ENCODE data around the gene GINS3.

DNA sequence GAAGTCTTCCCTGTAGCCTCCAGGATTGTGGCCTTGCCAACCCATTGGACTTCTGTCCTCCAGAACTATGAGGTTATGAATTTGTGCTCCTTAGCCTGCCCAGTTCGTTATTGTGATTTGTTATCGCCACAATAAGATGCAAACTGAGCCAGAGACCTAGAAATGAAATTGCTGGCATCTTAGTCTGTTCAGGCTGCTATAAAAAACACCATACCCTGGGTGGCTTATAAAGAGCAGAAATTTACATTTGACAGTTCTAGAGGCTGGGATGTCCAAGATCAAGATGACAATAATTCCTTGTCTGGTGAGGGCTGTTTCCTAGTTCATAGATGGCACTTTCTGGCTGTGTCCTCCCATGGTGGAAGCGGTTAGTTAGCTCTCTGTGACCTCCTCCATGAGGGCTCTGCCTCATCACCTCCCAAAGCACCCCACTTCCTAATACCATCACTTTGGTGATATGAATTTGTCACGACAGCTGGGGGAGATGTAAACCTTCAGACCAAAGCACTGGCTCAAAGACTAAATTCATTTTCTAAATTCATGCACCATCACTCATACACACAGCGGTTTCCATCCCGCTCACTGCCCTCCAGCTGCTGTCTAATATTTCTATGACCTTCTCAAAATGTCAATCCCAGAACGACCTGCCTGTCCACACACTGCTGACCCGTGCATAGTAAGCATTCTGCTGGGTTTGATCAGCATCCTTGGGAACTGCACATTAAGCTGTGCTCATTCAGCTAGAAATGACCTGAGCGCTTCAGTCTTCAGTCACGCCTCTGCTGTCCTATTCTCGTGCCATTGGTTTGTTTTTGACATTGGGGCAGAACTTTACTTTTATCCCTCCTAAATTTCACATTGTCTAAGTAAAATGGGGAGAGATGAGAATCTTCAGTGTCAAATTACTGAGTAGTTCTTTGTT is 36.6 kb downstream of the GINS3 start:
- TF ChIP-seq, protein P1, sequence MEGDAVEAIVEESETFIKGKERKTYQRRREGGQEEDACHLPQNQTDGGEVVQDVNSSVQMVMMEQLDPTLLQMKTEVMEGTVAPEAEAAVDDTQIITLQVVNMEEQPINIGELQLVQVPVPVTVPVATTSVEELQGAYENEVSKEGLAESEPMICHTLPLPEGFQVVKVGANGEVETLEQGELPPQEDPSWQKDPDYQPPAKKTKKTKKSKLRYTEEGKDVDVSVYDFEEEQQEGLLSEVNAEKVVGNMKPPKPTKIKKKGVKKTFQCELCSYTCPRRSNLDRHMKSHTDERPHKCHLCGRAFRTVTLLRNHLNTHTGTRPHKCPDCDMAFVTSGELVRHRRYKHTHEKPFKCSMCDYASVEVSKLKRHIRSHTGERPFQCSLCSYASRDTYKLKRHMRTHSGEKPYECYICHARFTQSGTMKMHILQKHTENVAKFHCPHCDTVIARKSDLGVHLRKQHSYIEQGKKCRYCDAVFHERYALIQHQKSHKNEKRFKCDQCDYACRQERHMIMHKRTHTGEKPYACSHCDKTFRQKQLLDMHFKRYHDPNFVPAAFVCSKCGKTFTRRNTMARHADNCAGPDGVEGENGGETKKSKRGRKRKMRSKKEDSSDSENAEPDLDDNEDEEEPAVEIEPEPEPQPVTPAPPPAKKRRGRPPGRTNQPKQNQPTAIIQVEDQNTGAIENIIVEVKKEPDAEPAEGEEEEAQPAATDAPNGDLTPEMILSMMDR (conservative IDR thresholded peaks at IDR 0.05; ENCODE audit: low read depth, low read length), result no peak
- no peak for TF ChIP-seq EZH2phosphoT487 (IDR thresholded peaks at IDR 0.05; ENCODE audit: borderline replicate concordance, low read length)
- TF ChIP-seq EZH2 (IDR thresholded peaks at IDR 0.05; ENCODE audit: low read length, unreplicated experiment), result no peak
